ENCODE data around the gene NSMF. TPM values are rescaled to one million over a fixed set of nuclear protein-coding genes. Genes with fewer than 3 reads are reported as not detected.

The NSMF gene
- total and polyA plus RNA-seq, 2 donors (not counting 1 experiment from before 2014, with no cell fraction given): 28.7 to 59.4 TPM

- peaks cover 52 to 64% of the 10 kb centered on the region in 2 donors for H3K4me1 ChIP-seq (ENCODE audit: control insufficient read depth in 2 of 2, insufficient read depth in 2 of 2, low read length in 2 of 2)
- peaks cover 0 to 6% (median 0%) of the 10 kb centered on the region in 3 donors for H3K9me3 ChIP-seq (ENCODE audit: control extremely low read depth in 1 of 3, control insufficient read depth in 2 of 3, insufficient read depth in 1 of 3, low read length in 2 of 3)
- peaks cover 6% of the 10 kb centered on the region for H3K79me2 ChIP-seq (ENCODE audit: control insufficient read depth, insufficient read depth, low read length)
- H3K27me3 ChIP-seq (replicated peaks in 1 of 4; ENCODE audit: control extremely low read depth in 1 of 4, control insufficient read depth in 3 of 4, insufficient read depth in 4 of 4, low read length in 3 of 4): no peaks in the 10 kb centered on the region
- TF ChIP-seq, protein P1, sequence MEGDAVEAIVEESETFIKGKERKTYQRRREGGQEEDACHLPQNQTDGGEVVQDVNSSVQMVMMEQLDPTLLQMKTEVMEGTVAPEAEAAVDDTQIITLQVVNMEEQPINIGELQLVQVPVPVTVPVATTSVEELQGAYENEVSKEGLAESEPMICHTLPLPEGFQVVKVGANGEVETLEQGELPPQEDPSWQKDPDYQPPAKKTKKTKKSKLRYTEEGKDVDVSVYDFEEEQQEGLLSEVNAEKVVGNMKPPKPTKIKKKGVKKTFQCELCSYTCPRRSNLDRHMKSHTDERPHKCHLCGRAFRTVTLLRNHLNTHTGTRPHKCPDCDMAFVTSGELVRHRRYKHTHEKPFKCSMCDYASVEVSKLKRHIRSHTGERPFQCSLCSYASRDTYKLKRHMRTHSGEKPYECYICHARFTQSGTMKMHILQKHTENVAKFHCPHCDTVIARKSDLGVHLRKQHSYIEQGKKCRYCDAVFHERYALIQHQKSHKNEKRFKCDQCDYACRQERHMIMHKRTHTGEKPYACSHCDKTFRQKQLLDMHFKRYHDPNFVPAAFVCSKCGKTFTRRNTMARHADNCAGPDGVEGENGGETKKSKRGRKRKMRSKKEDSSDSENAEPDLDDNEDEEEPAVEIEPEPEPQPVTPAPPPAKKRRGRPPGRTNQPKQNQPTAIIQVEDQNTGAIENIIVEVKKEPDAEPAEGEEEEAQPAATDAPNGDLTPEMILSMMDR (IDR thresholded peaks at IDR 0.05): no peak
- no peak for TF ChIP-seq EZH2 (IDR thresholded peaks at IDR 0.05; ENCODE audit: borderline replicate concordance, insufficient read depth, low read depth, low read length, poor library complexity, severe bottlenecking)
- ChIA-PET POLR2A (interaction anchor here (2.2 kb wide), 1 partner anchor 35 kb away, joined by 13 read pairs; the partner anchor contains the start of genes EXD3 and NOXA1), CTCF (interaction anchor here (0.6 to 1.3 kb wide), 4 partner anchors 35 to 586 kb away, joined by 3 to 4 read pairs (median 4); partner anchors contain the start of genes EXD3 and NOXA1)
- no peaks in the 10 kb centered on the region for H3K27me3 Mint-ChIP-seq
- H3K4me3 Mint-ChIP-seq: peak overlapping the region; percentile 44
- H4K20me1 ChIP-seq (ENCODE audit: control insufficient read depth, insufficient read depth, low read length, poor library complexity, severe bottlenecking): peaks cover 12% of the 10 kb centered on the region
- peak overlapping the region; percentile 99 for H3K4me2 ChIP-seq (replicated peaks; ENCODE audit: low read depth, low read length, poor library complexity, severe bottlenecking)
- H3K4me3 ChIP-seq (ENCODE audit: control extremely low read depth in 1 of 5, extremely low read depth in 1 of 5, insufficient read depth in 1 of 5, low read depth in 2 of 5, low read length in 4 of 5): peak overlapping the region in 4 of 5 experiments; percentile 34 to 69 (median 62)
- peak; percentile 5 for ATAC-seq (ENCODE audit: low read depth)
- intact Hi-C loops (cut with micrococcal nuclease): loop anchor here (1.0 to 10.0 kb wide), 2 partner anchors 35 to 664 kb away; partner anchors contain the start of genes CCDC183, EXD3, NOXA1 and TMEM141
- H3K4me1 Mint-ChIP-seq: peaks cover 38% of the 10 kb centered on the region
- peak overlapping the region; percentile 79 for H2AFZ ChIP-seq (ENCODE audit: insufficient read depth, low read depth, low read length, poor library complexity, severe bottlenecking)
- peak overlapping the region; percentile 73 for H3K9ac ChIP-seq (ENCODE audit: low read length)
- no peaks in the 10 kb centered on the region for H3K9me3 Mint-ChIP-seq (ENCODE audit: insufficient read depth)
- H3K36me3 ChIP-seq (replicated peaks in 1 of 2; ENCODE audit: control extremely low read depth in 1 of 2, control insufficient read depth in 1 of 2, extremely low read depth in 1 of 2, insufficient read depth in 2 of 2, low read length in 1 of 2): peaks cover 0 to 3% of the 10 kb centered on the region in 2 experiments
- no peak overlapping the region for H3K27ac Mint-ChIP-seq
- DNase-seq: peak; percentile 54
- H3K27ac ChIP-seq (ENCODE audit: low read length in 2 of 2): no peak overlapping the region
- 15% methylated on average over 88 of the region's 88 CpGs for WGBS (ENCODE audit: insufficient coverage)
Measured at GRCh38 chr9:137458194-137459151, 661 bp downstream of the NSMF start.

Data from B cell (primary cell).